Keratinocyte (primary cell): ENCODE measurements around the gene CHRNA1.

Source experiments
- EZH2 ChIP-seq: IDR thresholded peaks from one replicate; pipeline ENCODE4 v1.6.1; 2012; ENCODE audit warnings: inconsistent platforms, mild to moderate bottlenecking, low read length, moderate library complexity
- TF ChIP-seq, protein P1 (sequence below), 3 experiments: IDR thresholded peaks in 1 of 3; conservative IDR thresholded peaks in 1 of 3; optimal IDR thresholded peaks in 1 of 3; 2 replicates in 2 of 3; 3 replicates in 1 of 3; pipeline versions ENCODE3 to v1.5.1; 2011; ENCODE audit warnings: low read length in 3 of 3, mild to moderate bottlenecking in 3 of 3, moderate library complexity in 2 of 3, control low read depth in 1 of 3, inconsistent platforms in 1 of 3; ENCODE audit not compliant: insufficient read depth in 2 of 3; ENCODE audit errors: extremely low read depth in 1 of 3

DNA sequence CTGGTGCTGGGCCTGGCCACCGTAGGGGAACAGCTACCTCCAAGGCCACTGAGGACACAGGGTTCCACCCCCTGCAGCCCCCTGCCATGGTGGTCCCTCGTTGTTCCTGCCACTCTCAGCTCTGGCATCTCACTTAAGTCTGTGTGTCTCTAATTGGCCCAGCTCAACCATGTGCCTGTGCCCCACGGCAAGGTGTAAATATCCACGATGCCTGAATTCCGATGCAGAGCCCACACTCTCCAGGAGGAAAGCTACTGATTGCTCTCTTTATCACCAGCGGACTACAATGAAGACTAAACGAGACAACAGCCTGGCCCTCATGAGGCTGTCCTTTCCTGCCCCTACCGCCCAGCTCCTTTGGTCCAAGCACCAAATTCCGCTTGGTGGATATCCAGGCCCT, 17.0 kb upstream of the CHRNA1 start:
- TF ChIP-seq, protein P1, sequence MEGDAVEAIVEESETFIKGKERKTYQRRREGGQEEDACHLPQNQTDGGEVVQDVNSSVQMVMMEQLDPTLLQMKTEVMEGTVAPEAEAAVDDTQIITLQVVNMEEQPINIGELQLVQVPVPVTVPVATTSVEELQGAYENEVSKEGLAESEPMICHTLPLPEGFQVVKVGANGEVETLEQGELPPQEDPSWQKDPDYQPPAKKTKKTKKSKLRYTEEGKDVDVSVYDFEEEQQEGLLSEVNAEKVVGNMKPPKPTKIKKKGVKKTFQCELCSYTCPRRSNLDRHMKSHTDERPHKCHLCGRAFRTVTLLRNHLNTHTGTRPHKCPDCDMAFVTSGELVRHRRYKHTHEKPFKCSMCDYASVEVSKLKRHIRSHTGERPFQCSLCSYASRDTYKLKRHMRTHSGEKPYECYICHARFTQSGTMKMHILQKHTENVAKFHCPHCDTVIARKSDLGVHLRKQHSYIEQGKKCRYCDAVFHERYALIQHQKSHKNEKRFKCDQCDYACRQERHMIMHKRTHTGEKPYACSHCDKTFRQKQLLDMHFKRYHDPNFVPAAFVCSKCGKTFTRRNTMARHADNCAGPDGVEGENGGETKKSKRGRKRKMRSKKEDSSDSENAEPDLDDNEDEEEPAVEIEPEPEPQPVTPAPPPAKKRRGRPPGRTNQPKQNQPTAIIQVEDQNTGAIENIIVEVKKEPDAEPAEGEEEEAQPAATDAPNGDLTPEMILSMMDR (optimal IDR thresholded peaks at IDR 0.05 in 1 of 3, IDR thresholded peaks at IDR 0.05 in 1 of 3, conservative IDR thresholded peaks at IDR 0.05 in 1 of 3; ENCODE audit: extremely low read depth in 1 of 3, insufficient read depth in 2 of 3, low read length in 3 of 3), result no peak
- TF ChIP-seq EZH2, result no peak
